H1 (cell line): ENCODE measurements around the gene SCGB1D4. TPM values are rescaled to one million over a fixed set of nuclear protein-coding genes. Genes with fewer than 3 reads are reported as not detected.

Experiments used
- CTCF ChIA-PET: fragments of 300-600 bp; sonication (Branson Sonifier 250); formaldehyde crosslinking; loops from one replicate; lab custom pipeline; 2021; ENCODE audit not compliant: partially characterized antibody; lab: Charles Lee
- POLR2A ChIA-PET: fragments of 300-600 bp; sonication (Branson Sonifier 250); formaldehyde crosslinking; loops from one replicate; lab custom pipeline; 2021; ENCODE audit warnings: inconsistent platforms; ENCODE audit not compliant: partially characterized antibody; lab: Charles Lee
- DNase-seq, 2 experiments: peaks; one replicate each; pipeline versions ENCODE4 v3.0.0 to v3.0.0-alpha.2; 2010 to 2022; ENCODE audit warnings: low spot score in 2 of 2, low read depth in 1 of 2, mixed read lengths in 1 of 2
- FAIRE-seq: peaks from 2 replicates; lab custom pipeline; 2011; peaks lifted over from hg19 to GRCh38; lab: Jason Lieb, UNC
- H2AFZ ChIP-seq: 2 replicates; pipeline ENCODE4 v1.8.1; 2012; ENCODE audit warnings: low read length, inconsistent platforms
- H2AK5ac ChIP-seq: 2 replicates; pipeline ENCODE4 v1.6.1; 2013; ENCODE audit warnings: low read depth, low read length
- H2BK120ac ChIP-seq: replicated peaks from 2 replicates; pipeline ENCODE3; 2013; ENCODE audit warnings: low read depth, low read length, inconsistent platforms
- H2BK12ac ChIP-seq: 2 replicates; pipeline ENCODE4 v1.6.1; 2013; ENCODE audit warnings: low read depth, low read length
- H2BK15ac ChIP-seq: 2 replicates; pipeline ENCODE4 v1.6.1; 2013; ENCODE audit warnings: low read length
- H2BK20ac ChIP-seq: 2 replicates; pipeline ENCODE4 v1.6.1; 2013; ENCODE audit warnings: low read length
- H2BK5ac ChIP-seq: 2 replicates; pipeline ENCODE4 v1.6.1; 2013; ENCODE audit warnings: low read depth, low read length
- H3K14ac ChIP-seq: 2 replicates; pipeline ENCODE4 v1.6.1; 2013; ENCODE audit warnings: inconsistent platforms; ENCODE audit not compliant: insufficient read length
- H3K18ac ChIP-seq: 2 replicates; pipeline ENCODE4 v1.6.1; 2013; ENCODE audit warnings: low read length; ENCODE audit errors: extremely low read depth
- H3K23ac ChIP-seq: 2 replicates; pipeline ENCODE4 v1.6.1; 2013; ENCODE audit warnings: inconsistent platforms; ENCODE audit not compliant: insufficient read length
- H3K23me2 ChIP-seq: 2 replicates; pipeline ENCODE4 v1.6.1; 2013; ENCODE audit warnings: low read depth, low read length
- H3K27ac ChIP-seq: 2 replicates; pipeline ENCODE4 v1.6.1; 2011; ENCODE audit warnings: low read depth, low read length, inconsistent platforms
- H3K27me3 ChIP-seq, 4 experiments: replicated peaks in 1 of 4; 1 replicate in 1 of 4; 2 replicates in 3 of 4; pipeline versions ENCODE4 v1.6.1 to v1.8.1; 2011 to 2013; ENCODE audit warnings: low read length in 3 of 4, mild to moderate bottlenecking in 3 of 4, inconsistent platforms in 2 of 4, mixed read lengths in 2 of 4, moderate library complexity in 1 of 4; ENCODE audit not compliant: control insufficient read depth in 3 of 4, insufficient read depth in 3 of 4; ENCODE audit errors: extremely low read depth in 1 of 4
- H3K36me3 ChIP-seq, 4 experiments: 2 replicates each; pipeline versions ENCODE4 v1.6.1 to v1.8.1; 2011 to 2013; ENCODE audit warnings: mild to moderate bottlenecking in 4 of 4, low read length in 3 of 4, moderate library complexity in 2 of 4, control low read depth in 1 of 4, inconsistent platforms in 1 of 4; ENCODE audit not compliant: insufficient read depth in 4 of 4, control insufficient read depth in 2 of 4
- H3K4ac ChIP-seq: replicated peaks from 2 replicates; pipeline ENCODE3; 2013; ENCODE audit warnings: low read length, low read depth, mixed read lengths, inconsistent platforms; ENCODE audit not compliant: insufficient read length
- H3K4me1 ChIP-seq, 4 experiments: replicated peaks in 1 of 4; 1 replicate in 1 of 4; 2 replicates in 3 of 4; pipeline versions ENCODE4 v1.6.1 to v1.8.1; 2011 to 2013; ENCODE audit warnings: low read length in 3 of 4, inconsistent platforms in 2 of 4, mixed read lengths in 1 of 4; ENCODE audit not compliant: insufficient read depth in 4 of 4, control insufficient read depth in 3 of 4
- H3K4me2 ChIP-seq, 2 experiments: 2 replicates each; pipeline versions ENCODE4 v1.6.1 to v1.8.1; 2011 to 2013; ENCODE audit warnings: low read depth in 2 of 2, low read length in 2 of 2, control low read depth in 1 of 2, inconsistent platforms in 1 of 2, mild to moderate bottlenecking in 1 of 2; ENCODE audit not compliant: insufficient read depth in 1 of 2
- H3K4me3 ChIP-seq, 4 experiments: fragments of 200-600, 300-600 bp in 1 of 4; sonication (generic), shearing (Covaris generic), sonication (Bioruptor Twin) in 1 of 4; 2 replicates each; pipeline versions ENCODE4 v1.5.1 to v1.8.1; 2011 to 2016; ENCODE audit warnings: low read length in 4 of 4, low read depth in 3 of 4, control low read depth in 2 of 4, inconsistent platforms in 2 of 4, mild to moderate bottlenecking in 2 of 4, mixed read lengths in 1 of 4, moderate library complexity in 1 of 4; ENCODE audit not compliant: insufficient read depth in 2 of 4; ENCODE audit errors: extremely low read depth in 1 of 4
- H3K56ac ChIP-seq: replicated peaks from 2 replicates; pipeline ENCODE3; 2013; ENCODE audit warnings: low read depth, mild to moderate bottlenecking, mixed read lengths, low read length, inconsistent platforms; ENCODE audit not compliant: insufficient read length
- H3K79me1 ChIP-seq: 2 replicates; pipeline ENCODE4 v1.6.1; 2013; ENCODE audit warnings: low read depth, low read length, control low read depth
- H3K79me2 ChIP-seq, 2 experiments: 2 replicates each; pipeline versions ENCODE4 v1.6.1 to v1.8.1; 2012 to 2013; ENCODE audit warnings: low read length in 2 of 2, mild to moderate bottlenecking in 2 of 2, inconsistent platforms in 1 of 2; ENCODE audit not compliant: insufficient read depth in 2 of 2, control insufficient read depth in 1 of 2
- H3K9ac ChIP-seq, 4 experiments: replicated peaks in 1 of 4; 1 replicate in 1 of 4; 2 replicates in 3 of 4; pipeline versions ENCODE4 v1.6.1 to v1.8.1; 2011 to 2013; ENCODE audit warnings: low read depth in 3 of 4, low read length in 3 of 4, control low read depth in 2 of 4, mild to moderate bottlenecking in 2 of 4, moderate library complexity in 2 of 4, inconsistent platforms in 1 of 4; ENCODE audit errors: extremely low read depth in 1 of 4
- H3K9me3 ChIP-seq, 2 experiments: 2 replicates each; pipeline versions ENCODE4 v1.6.1 to v1.8.1; 2012 to 2013; ENCODE audit warnings: mild to moderate bottlenecking in 2 of 2, moderate library complexity in 2 of 2, control low read depth in 1 of 2, inconsistent platforms in 1 of 2, low read depth in 1 of 2, low read length in 1 of 2, mixed read lengths in 1 of 2; ENCODE audit not compliant: insufficient read depth in 2 of 2
- H4K20me1 ChIP-seq, 2 experiments: replicated peaks in 1 of 2; 2 replicates each; pipeline versions ENCODE3 to v1.8.1; 2011 to 2013; ENCODE audit warnings: inconsistent platforms in 2 of 2, low read length in 2 of 2, mild to moderate bottlenecking in 1 of 2; ENCODE audit not compliant: insufficient read depth in 2 of 2, control insufficient read depth in 1 of 2
- H4K5ac ChIP-seq: 2 replicates; pipeline ENCODE4 v1.6.1; 2013; ENCODE audit warnings: low read length, low read depth, mixed read lengths, inconsistent platforms; ENCODE audit not compliant: insufficient read length
- H4K8ac ChIP-seq: 2 replicates; pipeline ENCODE4 v1.8.0; 2013; ENCODE audit warnings: mild to moderate bottlenecking, moderate library complexity, low read length, inconsistent platforms; ENCODE audit not compliant: insufficient read depth; ENCODE audit errors: extremely low read depth
- H4K91ac ChIP-seq: replicated peaks from 2 replicates; pipeline ENCODE3; 2013; ENCODE audit warnings: low read length, mixed read lengths, inconsistent platforms; ENCODE audit not compliant: insufficient read length
- BCL11A ChIP-seq, 2 experiments: IDR thresholded peaks; one replicate each; pipeline ENCODE4 v1.6.1; 2011; ENCODE audit warnings: low read depth in 2 of 2, low read length in 2 of 2, mild to moderate bottlenecking in 2 of 2
- SP4 ChIP-seq: IDR thresholded peaks from 2 replicates; pipeline ENCODE4 v1.6.1; 2012; ENCODE audit warnings: low read length, inconsistent platforms
- SRF ChIP-seq: IDR thresholded peaks from 2 replicates; pipeline ENCODE4 v1.6.1; 2011; ENCODE audit warnings: mild to moderate bottlenecking, low read depth, low read length, moderate library complexity
- WGBS, 2 experiments: shearing (Covaris generic) in 1 of 2; methylation state at CpG; one replicate each; pipeline versions ENCODE4 v1.1.6 to v1.1.7; 2013 to 2015; ENCODE audit warnings: low lambda C conversion rate in 2 of 2, mixed read lengths in 2 of 2, inconsistent platforms in 1 of 2, low coverage in 1 of 2, missing lambda C conversion rate in 1 of 2; ENCODE audit not compliant: insufficient replicate concordance in 2 of 2, insufficient coverage in 1 of 2, insufficient read length in 1 of 2; ENCODE audit errors: extremely low coverage in 1 of 2, missing lambda C conversion rate in 1 of 2; 5-methylcytosine and 5-hydroxymethylcytosine counted together
- polyA plus RNA-seq, 7 experiments: library from polyadenylated mRNA; depleted of rRNA in 3 of 7; stranded (reverse) in 5 of 7; unstranded in 2 of 7; fragments of >200 nt in 5 of 7; fragments of 200-250 nt in 2 of 7; gene quantifications; 1 replicate in 5 of 7; 2 replicates in 1 of 7; 4 replicates in 1 of 7; pipeline versions ENCODE4 v1.2.1 to v1.2.3, GENCODE V29; 2011 to 2013; ENCODE audit warnings: missing spikeins in 2 of 7, mixed read lengths in 2 of 7
- total RNA-seq: library from RNA; stranded (reverse); fragmentation: NEBNext Ultra II Directional; extraction: Animal tissue kit (Norgen Biotek cat#: 25700); gene quantifications from 2 replicates; pipeline ENCODE4 v1.2.1, GENCODE V29; 2021

The SCGB1D4 gene
- total and polyA plus RNA-seq, 2 of the 8 experiments (the other 6 are each of a cell fraction or from before 2014, with no cell fraction given), result not detected

GRCh38 chr11:62267050-62267449 lies 31.8 kb downstream of the SCGB1D4 start:
- no peaks in the 10 kb centered on the region for H3K27me3 ChIP-seq
- H3K9me3 ChIP-seq, result no peaks in the 10 kb centered on the region
- DNase-seq (no peak), FAIRE-seq (no peak)
- H3K9ac ChIP-seq, result no peak overlapping the region
- H3K14ac ChIP-seq, result no peak overlapping the region
- H3K79me1 ChIP-seq, result no peaks in the 10 kb centered on the region
- H3K56ac ChIP-seq, result no peak overlapping the region
- no peak overlapping the region for H3K4ac ChIP-seq
- H2BK20ac ChIP-seq, result no peak overlapping the region
- no peak overlapping the region for H4K91ac ChIP-seq
- ChIA-PET CTCF (interaction anchor here (1.0 to 2.0 kb wide), 6 partner anchors 20 to 395 kb away, joined by 3 to 7 read pairs (median 3); no protein-coding TSS in a partner anchor), POLR2A (interaction anchor here (0.5 kb wide), 1 partner anchor 11 kb away, joined by 3 read pairs; no protein-coding TSS in a partner anchor)
- H4K8ac ChIP-seq, result no peak overlapping the region
- no peak overlapping the region for H3K27ac ChIP-seq
- H3K4me1 ChIP-seq, result no peaks in the 10 kb centered on the region
- H4K5ac ChIP-seq, result no peak overlapping the region
- H2BK12ac ChIP-seq, result no peak overlapping the region
- H2AFZ ChIP-seq, result no peak overlapping the region
- no peak overlapping the region for H2BK120ac ChIP-seq
- no peak overlapping the region for H3K18ac ChIP-seq
- H2BK5ac ChIP-seq, result no peak overlapping the region
- H3K4me2 ChIP-seq, result no peak overlapping the region
- H3K4me3 ChIP-seq, result no peak overlapping the region
- WGBS, 2 experiments, result 89% methylated on average over 1 of the region's 1 CpG; no CpG with 5 or more reads in 1 of the 2 experiments
- peaks cover 2% of the 10 kb centered on the region; the same call in 1 of the 2 replicates for H3K23me2 ChIP-seq
- no peak overlapping the region for H3K23ac ChIP-seq
- H2BK15ac ChIP-seq, result no peak overlapping the region
- H2AK5ac ChIP-seq, result no peak overlapping the region
- no peaks in the 10 kb centered on the region for H3K36me3 ChIP-seq
- no peaks in the 10 kb centered on the region for H4K20me1 ChIP-seq
- no peaks in the 10 kb centered on the region for H3K79me2 ChIP-seq
- TF ChIP-seq BCL11A (IDR thresholded peaks at IDR 0.05; ENCODE audit: low read depth in 2 of 2, low read length in 2 of 2) (no peak), SP4 (no peak), SRF (no peak)
